ENCODE measurements around the gene RSU1. TPM values are rescaled to one million over a fixed set of nuclear protein-coding genes. Genes with fewer than 3 reads are reported as not detected.

The RSU1 gene
- total RNA-seq, result 83.6 TPM

- DNase-seq (ENCODE audit: low spot score), result peak; percentile 100
- ATAC-seq, result peak; percentile 99
- intact Hi-C loops (cut with DNase I), result no loop called here
Observed at GRCh38 chr10:16817125-16818019, at the start of gene RSU1. TSS of gene RSU1 (minus strand) at chr10:16817424. CDS start at chr10:16817081, 343 bp downstream.

GRCh38 chr10:16866541-16867275, 49.5 kb upstream of the RSU1 start:
- intact Hi-C loops (cut with DNase I), result no loop called here

GRCh38 chr10:16865766-16866165, 48.5 kb upstream of the RSU1 start:
- ATAC-seq, result no peak
- intact Hi-C loops (cut with DNase I), result no loop called here
- DNase-seq (ENCODE audit: low spot score), result no peak

More at GRCh38 chr10:16866541-16867275, 49.5 kb upstream of the RSU1 start:
- ATAC-seq, result no peak
- DNase-seq (ENCODE audit: low spot score), result no peak

GRCh38 chr10:16863766-16864165, 46.5 kb upstream of the RSU1 start:
- intact Hi-C loops (cut with DNase I), result no loop called here
- DNase-seq (ENCODE audit: low spot score) (no peak), ATAC-seq (no peak)

- ATAC-seq (no peak), DNase-seq (ENCODE audit: low spot score) (no peak)
- intact Hi-C loops (cut with DNase I), result no loop called here
Observed at GRCh38 chr10:16857419-16857818, 40.2 kb upstream of the RSU1 start.

- intact Hi-C loops (cut with DNase I), result no loop called here
- ATAC-seq, result no peak
- no peak for DNase-seq (ENCODE audit: low spot score)
Observed at GRCh38 chr10:16856567-16856966, 39.3 kb upstream of the RSU1 start.

- DNase-seq (ENCODE audit: low spot score) (no peak), ATAC-seq (no peak)
- intact Hi-C loops (cut with DNase I), result no loop called here
Observed at GRCh38 chr10:16856092-16856491, 38.9 kb upstream of the RSU1 start.

- ATAC-seq, result no peak
- DNase-seq (ENCODE audit: low spot score), result no peak
Observed at GRCh38 chr10:16854623-16855022, 37.4 kb upstream of the RSU1 start.

GRCh38 chr10:16853809-16854208, 36.6 kb upstream of the RSU1 start:
- DNase-seq (ENCODE audit: low spot score), result no peak
- no peak for ATAC-seq
- intact Hi-C loops (cut with DNase I), result no loop called here

More at GRCh38 chr10:16854623-16855022, 37.4 kb upstream of the RSU1 start:
- intact Hi-C loops (cut with DNase I), result no loop called here

- intact Hi-C loops (cut with DNase I), result no loop called here
- DNase-seq (ENCODE audit: low spot score) (no peak), ATAC-seq (peak; percentile 41)
Observed at GRCh38 chr10:16853201-16853600, 36.0 kb upstream of the RSU1 start.

GRCh38 chr10:16852624-16853023, 35.4 kb upstream of the RSU1 start:
- ATAC-seq (no peak), DNase-seq (ENCODE audit: low spot score) (no peak)
- intact Hi-C loops (cut with DNase I), result no loop called here

GRCh38 chr10:16848562-16849154, 31.4 kb upstream of the RSU1 start:
- intact Hi-C loops (cut with DNase I), result no loop called here
- DNase-seq (ENCODE audit: low spot score), result no peak

GRCh38 chr10:16847644-16848043, 30.4 kb upstream of the RSU1 start:
- DNase-seq (ENCODE audit: low spot score) (no peak), ATAC-seq (peak; percentile 63)
- intact Hi-C loops (cut with DNase I), result no loop called here

More at GRCh38 chr10:16848562-16849154, 31.4 kb upstream of the RSU1 start:
- ATAC-seq, result peak; percentile 53

- DNase-seq (ENCODE audit: low spot score), result peak; percentile 74
- intact Hi-C loops (cut with DNase I), result no loop called here
- no peak for ATAC-seq
Observed at GRCh38 chr10:16845248-16845647, 28.0 kb upstream of the RSU1 start.

GRCh38 chr10:16843252-16843870, 26.1 kb upstream of the RSU1 start:
- ATAC-seq (peak; percentile 78), DNase-seq (ENCODE audit: low spot score) (no peak)
- intact Hi-C loops (cut with DNase I), result loop anchor here (5.0 kb wide), 2 partner anchors 79 to 409 kb away; no protein-coding TSS in a partner anchor

GRCh38 chr10:16835228-16835627, 18.0 kb upstream of the RSU1 start:
- no peak for ATAC-seq
- intact Hi-C loops (cut with DNase I), result no loop called here
- no peak for DNase-seq (ENCODE audit: low spot score)

- no peak for ATAC-seq
- intact Hi-C loops (cut with DNase I), result no loop called here
- no peak for DNase-seq (ENCODE audit: low spot score)
Observed at GRCh38 chr10:16832351-16833080, 15.3 kb upstream of the RSU1 start.

GRCh38 chr10:16828701-16829175, 11.5 kb upstream of the RSU1 start:
- no peak for DNase-seq (ENCODE audit: low spot score)
- intact Hi-C loops (cut with DNase I), result no loop called here
- ATAC-seq, result peak; percentile 55
